Thoracic aorta (tissue), 2 donors: ENCODE results near the gene SLC8A2. TPM values are rescaled to one million over a fixed set of nuclear protein-coding genes. Genes with fewer than 3 reads are reported as not detected.

ENCODE experiments used
- ATAC-seq: fragments of 150-250 bp; one replicate; pipeline ENCODE4 v1.8.0; 2017; ENCODE audit warnings: low read depth; ENCODE audit not compliant: insufficient number of reproducible peaks, low FRiP score
- DNase-seq: peaks from one replicate; pipeline ENCODE4 v3.0.0-alpha.2; 2020; ENCODE audit warnings: low spot score
- H3K27ac ChIP-seq, 2 donors: fragments of 200-600 bp; sonication (generic); 1 replicate in 1 of 2; 2 replicates in 1 of 2; pipeline ENCODE4 v1.5.1; 2016; ENCODE audit warnings: mild to moderate bottlenecking in 2 of 2, moderate library complexity in 2 of 2
- H3K27me3 ChIP-seq: fragments of 200-600 bp; sonication (generic); replicated peaks from 2 replicates; pipeline ENCODE4 v1.6.0; 2016; ENCODE audit warnings: mild to moderate bottlenecking; ENCODE audit not compliant: insufficient read depth
- H3K36me3 ChIP-seq: fragments of 200-600 bp; sonication (generic); one replicate; pipeline ENCODE4 v1.5.1; 2016
- H3K4me1 ChIP-seq, 2 donors: fragments of 200-600 bp; sonication (generic); 1 replicate in 1 of 2; 2 replicates in 1 of 2; pipeline versions ENCODE4 v1.5.1 to v1.6.0; 2016; ENCODE audit warnings: low read depth in 2 of 2, mild to moderate bottlenecking in 1 of 2; ENCODE audit not compliant: control insufficient read depth in 1 of 2
- H3K4me3 ChIP-seq: fragments of 200-600 bp; sonication (generic); 2 replicates; pipeline ENCODE4 v1.5.1; 2016; ENCODE audit warnings: mild to moderate bottlenecking
- H3K9me3 ChIP-seq: fragments of 200-600 bp; sonication (generic); 2 replicates; pipeline ENCODE4 v1.5.1; 2016
- total RNA-seq, 2 donors: library from RNA; depleted of rRNA; stranded (reverse); fragments of >200 nt; gene quantifications; one replicate each; pipeline versions ENCODE4 v1.1.0 to v1.2.3, GENCODE V29; 2016
- TF ChIP-seq, protein P1 (sequence below): fragments of 200-600 bp; sonication (generic); IDR thresholded peaks from one replicate; pipeline ENCODE4 v1.5.1; 2019; ENCODE audit warnings: antibody characterized with exemption

SLC8A2 gene
- total RNA-seq, 2 donors from 2014 or later = 0.28 TPM; not detected in 1

DNA sequence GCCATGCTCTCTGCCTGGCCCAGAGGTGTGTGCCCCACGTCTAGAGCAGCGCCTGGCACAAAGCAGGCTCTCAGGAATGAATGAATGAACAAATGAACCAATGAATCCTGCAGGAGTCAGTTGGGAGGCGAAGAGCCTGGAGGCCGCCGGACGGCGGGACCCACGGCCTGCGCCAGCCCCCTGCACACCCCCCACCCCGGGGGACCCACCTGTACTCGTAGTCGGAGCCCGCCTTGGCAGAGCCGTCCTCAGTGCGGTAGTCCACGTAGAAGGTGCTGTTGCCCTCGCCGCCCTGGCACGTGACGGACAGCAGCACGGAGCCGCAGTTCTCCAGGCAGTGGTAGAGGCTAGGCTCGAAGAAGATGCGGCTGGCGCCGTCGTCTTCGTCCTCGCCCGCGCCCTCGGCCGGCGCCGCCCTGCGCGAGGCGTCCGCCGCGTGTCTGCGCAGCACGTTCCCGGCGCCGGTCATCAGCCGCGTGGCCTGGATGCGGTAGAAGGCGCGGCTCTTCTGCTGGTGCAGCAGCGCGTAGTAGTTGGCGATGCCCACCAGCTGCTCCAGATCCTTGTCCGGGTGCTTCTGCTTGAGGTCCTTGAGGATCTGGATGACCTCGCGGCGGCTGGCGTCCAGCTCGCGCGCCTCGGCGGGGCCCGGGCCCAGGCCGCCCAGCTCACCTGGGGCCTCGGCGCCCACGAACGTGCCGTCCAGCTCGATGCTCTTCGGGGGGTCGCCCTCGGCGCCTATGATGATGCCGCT lies 14.8 kb downstream of the SLC8A2 start:
- TF ChIP-seq, protein P1, sequence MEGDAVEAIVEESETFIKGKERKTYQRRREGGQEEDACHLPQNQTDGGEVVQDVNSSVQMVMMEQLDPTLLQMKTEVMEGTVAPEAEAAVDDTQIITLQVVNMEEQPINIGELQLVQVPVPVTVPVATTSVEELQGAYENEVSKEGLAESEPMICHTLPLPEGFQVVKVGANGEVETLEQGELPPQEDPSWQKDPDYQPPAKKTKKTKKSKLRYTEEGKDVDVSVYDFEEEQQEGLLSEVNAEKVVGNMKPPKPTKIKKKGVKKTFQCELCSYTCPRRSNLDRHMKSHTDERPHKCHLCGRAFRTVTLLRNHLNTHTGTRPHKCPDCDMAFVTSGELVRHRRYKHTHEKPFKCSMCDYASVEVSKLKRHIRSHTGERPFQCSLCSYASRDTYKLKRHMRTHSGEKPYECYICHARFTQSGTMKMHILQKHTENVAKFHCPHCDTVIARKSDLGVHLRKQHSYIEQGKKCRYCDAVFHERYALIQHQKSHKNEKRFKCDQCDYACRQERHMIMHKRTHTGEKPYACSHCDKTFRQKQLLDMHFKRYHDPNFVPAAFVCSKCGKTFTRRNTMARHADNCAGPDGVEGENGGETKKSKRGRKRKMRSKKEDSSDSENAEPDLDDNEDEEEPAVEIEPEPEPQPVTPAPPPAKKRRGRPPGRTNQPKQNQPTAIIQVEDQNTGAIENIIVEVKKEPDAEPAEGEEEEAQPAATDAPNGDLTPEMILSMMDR = no peak
- H3K4me1 ChIP-seq = no peaks in the 10 kb centered on the region
- no peaks in the 10 kb centered on the region for H3K9me3 ChIP-seq
- no peaks in the 10 kb centered on the region for H3K27me3 ChIP-seq
- ATAC-seq = no peak
- H3K4me3 ChIP-seq = no peak overlapping the region
- no peak overlapping the region for H3K27ac ChIP-seq
- H3K36me3 ChIP-seq = no peaks in the 10 kb centered on the region
- no peak for DNase-seq

DNA sequence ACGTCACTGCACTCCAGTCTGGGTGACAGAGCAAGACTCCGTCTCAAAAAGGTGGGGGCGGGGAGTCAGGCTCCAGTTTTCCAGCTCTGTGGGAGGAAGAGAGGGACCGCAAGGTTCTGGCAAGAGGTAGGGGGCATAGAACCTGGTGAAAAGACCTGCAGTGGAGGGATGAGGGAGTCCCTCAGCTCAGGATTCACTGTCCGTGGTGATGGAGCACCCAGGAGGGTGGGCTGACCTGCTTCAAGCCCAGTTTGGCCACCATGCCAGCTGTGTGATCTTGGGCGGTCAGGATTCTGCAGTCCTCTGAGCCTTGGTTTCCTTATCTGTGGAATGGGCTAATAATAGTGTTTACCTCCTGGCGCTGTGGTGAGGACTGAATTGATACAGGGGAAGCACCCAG lies 21.2 kb downstream of the SLC8A2 start:
- TF ChIP-seq, protein P1 = no peak
- ATAC-seq (no peak), DNase-seq (no peak)
- Histone ChIP-seq H3K4me1 (peaks cover 7% of the 10 kb centered on the region in 2 donors), H3K36me3 (no peaks in the 10 kb centered on the region), H3K27ac (no peak overlapping the region), H3K27me3 (peaks cover 10% of the 10 kb centered on the region), H3K4me3 (no peak overlapping the region), H3K9me3 (no peaks in the 10 kb centered on the region)

DNA sequence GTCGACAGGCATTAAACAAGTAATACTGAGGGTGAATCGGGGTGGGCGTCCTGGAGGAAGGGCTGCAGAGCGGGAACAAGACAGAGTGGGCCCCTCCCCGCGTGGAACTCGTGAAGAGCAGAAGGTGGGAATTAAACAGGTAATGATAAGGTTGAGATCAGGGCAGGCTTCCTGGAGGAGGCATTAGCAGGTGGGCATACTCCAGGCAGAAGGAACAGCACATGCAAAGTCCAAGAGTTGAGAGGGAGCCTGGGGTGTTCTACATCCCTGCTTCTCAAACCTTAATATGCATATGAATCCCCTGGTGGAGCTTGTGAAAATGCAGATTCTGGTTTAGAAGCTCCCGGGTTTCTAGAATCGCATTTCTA lies 23.3 kb downstream of the SLC8A2 start:
- H3K4me1 ChIP-seq = peaks cover 7% of the 10 kb centered on the region in 2 donors
- ATAC-seq (no peak), DNase-seq (no peak)
- H3K36me3 ChIP-seq = no peaks in the 10 kb centered on the region
- H3K4me3 ChIP-seq = no peak overlapping the region
- peaks cover 10% of the 10 kb centered on the region for H3K27me3 ChIP-seq
- no peaks in the 10 kb centered on the region for H3K9me3 ChIP-seq
- TF ChIP-seq, protein P1 = no peak
- no peak overlapping the region for H3K27ac ChIP-seq

DNA sequence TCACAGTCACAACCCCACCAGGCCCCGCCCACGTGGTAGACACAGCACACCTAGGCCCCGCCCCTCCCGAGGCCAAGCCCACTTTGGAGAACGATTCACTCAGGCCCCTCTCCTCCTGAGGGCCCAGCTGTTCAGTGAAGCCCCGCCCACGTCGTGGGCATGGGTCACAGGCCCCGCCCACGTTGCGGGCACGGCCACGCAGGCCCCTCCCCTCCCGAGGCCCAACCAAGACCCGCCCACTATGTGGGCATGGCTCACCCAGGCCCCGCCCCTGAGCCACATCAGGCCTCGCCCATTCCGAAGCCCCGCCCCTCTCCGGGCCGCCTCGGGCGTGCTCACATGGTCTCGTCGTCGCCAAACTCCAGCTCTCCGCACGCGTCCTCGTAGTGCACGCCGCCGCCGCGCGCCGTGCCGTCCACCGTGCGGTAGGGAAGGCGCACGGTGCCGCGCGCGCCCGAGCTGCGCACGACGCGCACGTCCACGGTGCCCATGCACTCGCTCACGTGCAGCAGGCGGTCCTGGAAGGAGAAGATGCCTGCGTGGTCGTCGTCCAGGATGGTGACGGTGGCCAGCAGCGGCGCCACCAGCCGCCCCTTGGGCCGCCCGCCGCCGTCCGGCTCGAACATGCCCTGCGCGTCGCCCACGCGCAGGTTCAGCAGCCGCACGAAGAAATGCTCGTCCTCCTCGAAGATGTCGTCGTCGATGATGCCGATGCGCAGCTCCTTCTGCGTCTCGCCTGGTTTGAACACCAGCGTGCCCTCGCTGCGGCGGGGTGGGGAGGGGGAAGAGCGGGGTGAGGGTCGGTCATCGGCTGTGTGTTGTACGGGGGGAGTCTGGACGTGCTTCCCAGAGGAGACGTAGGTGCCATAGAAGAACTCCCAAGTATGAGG lies 24.0 kb downstream of the SLC8A2 start:
- TF ChIP-seq, protein P1 = no peak
- H3K36me3 ChIP-seq = no peaks in the 10 kb centered on the region
- no peak for DNase-seq
- H3K4me3 ChIP-seq = peak overlapping the region; percentile 26
- no peak for ATAC-seq
- peaks cover 7% of the 10 kb centered on the region in 2 donors for H3K4me1 ChIP-seq
- peaks cover 10% of the 10 kb centered on the region for H3K27me3 ChIP-seq
- no peaks in the 10 kb centered on the region for H3K9me3 ChIP-seq
- H3K27ac ChIP-seq = no peak overlapping the region
